Upper lobe of left lung (tissue), 4 donors: ENCODE measurements around the gene CDH22.

Experiments
- POLR2A ChIP-seq, 4 donors: fragments of 450-650 bp; IDR thresholded peaks; one replicate each; pipeline ENCODE4 v1.5.1; 2016 to 2017; ENCODE audit warnings: antibody characterized with exemption in 4 of 4, mild to moderate bottlenecking in 2 of 4
- TF ChIP-seq, protein P1 (sequence below), 6 experiments: fragments of 450-650 bp in 4 of 6; fragments of 200-600 bp in 2 of 6; sonication (generic) in 2 of 6; IDR thresholded peaks; one replicate each; pipeline ENCODE4 v1.5.1; 2016 to 2019; ENCODE audit warnings: antibody characterized with exemption in 6 of 6

DNA sequence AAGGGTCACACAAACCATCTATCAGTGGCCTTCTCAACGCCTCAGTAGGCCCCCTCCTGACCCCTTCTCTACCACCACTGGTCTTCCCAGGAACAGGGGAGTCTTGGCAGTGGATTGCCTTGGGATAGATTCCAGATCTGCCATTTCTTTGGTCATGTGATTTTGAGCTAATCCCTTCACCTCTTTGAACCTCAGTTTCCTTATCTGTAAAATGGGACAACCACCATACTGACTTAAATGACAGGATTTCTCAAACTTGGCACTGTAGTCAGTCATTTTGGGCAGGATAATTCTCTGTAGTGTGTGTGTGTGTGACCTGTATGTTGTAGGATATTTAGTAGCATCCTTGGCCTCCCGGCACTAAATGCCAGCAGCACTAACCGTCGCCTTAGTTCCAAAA is 89.1 kb downstream of the CDH22 start:
- TF ChIP-seq POLR2A (IDR thresholded peaks at IDR 0.05), result no peak
- TF ChIP-seq, protein P1, sequence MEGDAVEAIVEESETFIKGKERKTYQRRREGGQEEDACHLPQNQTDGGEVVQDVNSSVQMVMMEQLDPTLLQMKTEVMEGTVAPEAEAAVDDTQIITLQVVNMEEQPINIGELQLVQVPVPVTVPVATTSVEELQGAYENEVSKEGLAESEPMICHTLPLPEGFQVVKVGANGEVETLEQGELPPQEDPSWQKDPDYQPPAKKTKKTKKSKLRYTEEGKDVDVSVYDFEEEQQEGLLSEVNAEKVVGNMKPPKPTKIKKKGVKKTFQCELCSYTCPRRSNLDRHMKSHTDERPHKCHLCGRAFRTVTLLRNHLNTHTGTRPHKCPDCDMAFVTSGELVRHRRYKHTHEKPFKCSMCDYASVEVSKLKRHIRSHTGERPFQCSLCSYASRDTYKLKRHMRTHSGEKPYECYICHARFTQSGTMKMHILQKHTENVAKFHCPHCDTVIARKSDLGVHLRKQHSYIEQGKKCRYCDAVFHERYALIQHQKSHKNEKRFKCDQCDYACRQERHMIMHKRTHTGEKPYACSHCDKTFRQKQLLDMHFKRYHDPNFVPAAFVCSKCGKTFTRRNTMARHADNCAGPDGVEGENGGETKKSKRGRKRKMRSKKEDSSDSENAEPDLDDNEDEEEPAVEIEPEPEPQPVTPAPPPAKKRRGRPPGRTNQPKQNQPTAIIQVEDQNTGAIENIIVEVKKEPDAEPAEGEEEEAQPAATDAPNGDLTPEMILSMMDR (IDR thresholded peaks at IDR 0.05), result no peak
